Fibroblast of the aortic adventitia (primary cell): Measurements from ENCODE around the gene PALLD. TPM values are rescaled to one million over a fixed set of nuclear protein-coding genes. Genes with fewer than 3 reads are reported as not detected.
A peak's percentile ranks its signal among the peaks of the same experiment; 100 is the strongest.

ENCODE experiments used
- DNase-seq: peaks from one replicate; pipeline ENCODE4 v3.0.0-alpha.2; 2010; ENCODE audit warnings: low read depth
- H3K4me3 ChIP-seq: 2 replicates; pipeline ENCODE4 v1.5.1; 2011; ENCODE audit warnings: low read depth, mild to moderate bottlenecking, control low read depth, low read length, moderate library complexity
- CTCF ChIP-seq: IDR thresholded peaks from 2 replicates; pipeline ENCODE4 v1.5.1; 2011; ENCODE audit warnings: mild to moderate bottlenecking, low read length, control low read depth, inconsistent platforms; ENCODE audit not compliant: insufficient read depth
- total RNA-seq: library from RNA; depleted of rRNA; stranded (reverse); fragments of >200 nt; gene quantifications from 2 replicates; pipeline ENCODE4 v1.2.3, GENCODE V29; 2012; ENCODE audit warnings: low replicate concordance

PALLD gene
- total RNA-seq, 1 donor, result 52.1 TPM

- DNase-seq, result no peak
- TF ChIP-seq CTCF, result no peak
- H3K4me3 ChIP-seq, result no peak overlapping the region
Observed at GRCh38 chr4:168731706-168732414, 235.0 kb downstream of the PALLD start.

GRCh38 chr4:168732714-168733113 lies 235.9 kb downstream of the PALLD start:
- H3K4me3 ChIP-seq, result no peak overlapping the region
- no peak for TF ChIP-seq CTCF
- DNase-seq, result no peak

GRCh38 chr4:168734703-168735678 lies 238.1 kb downstream of the PALLD start:
- no peak for TF ChIP-seq CTCF
- H3K4me3 ChIP-seq, result no peak overlapping the region
- no peak for DNase-seq

- TF ChIP-seq CTCF, result no peak
- DNase-seq, result no peak
- no peak overlapping the region for H3K4me3 ChIP-seq
Observed at GRCh38 chr4:168735735-168736134, 238.9 kb downstream of the PALLD start.

GRCh38 chr4:168736860-168737805 lies 240.3 kb downstream of the PALLD start:
- no peak for DNase-seq
- no peak for TF ChIP-seq CTCF
- H3K4me3 ChIP-seq, result no peak overlapping the region

GRCh38 chr4:168737806-168738172 lies 240.9 kb downstream of the PALLD start:
- peak; percentile 46 for DNase-seq
- H3K4me3 ChIP-seq, result no peak overlapping the region
- TF ChIP-seq CTCF, result no peak
